Motor neuron (in vitro differentiated cells): Measurements from ENCODE around the gene CDHR2. TPM values are rescaled to one million over a fixed set of nuclear protein-coding genes. Genes with fewer than 3 reads are reported as not detected.
A peak's percentile ranks its signal among the peaks of the same experiment; 100 is the strongest.
"Not testable (repeated sequence)": the region's sequence is repeated elsewhere in the genome, so short reads cannot be mapped to it uniquely, and the experiment has no call there.

ENCODE experiments used
- ATAC-seq, 8 experiments: fragments of 200-7000 bp; cut with Tn5 transposase; replicated peaks in 6 of 8; 2 replicates each; pipeline ENCODE4 v1.8.0; 2021; ENCODE audit warnings: mild to moderate bottlenecking in 8 of 8, moderate library complexity in 8 of 8
- H3K27ac ChIP-seq, 2 donors: fragments of 250-450 bp; sonication (Bioruptor Pico); 2 replicates each; pipeline ENCODE4 v1.9.0; 2021; ENCODE audit warnings: antibody characterized with exemption in 2 of 2, mild to moderate bottlenecking in 2 of 2, moderate library complexity in 1 of 2
- H3K4me1 ChIP-seq, 2 donors: fragments of 250-450 bp; sonication (Bioruptor Pico); replicated peaks in 1 of 2; 2 replicates each; pipeline ENCODE4 v1.6.1; 2021; ENCODE audit warnings: antibody characterized with exemption in 2 of 2, mild to moderate bottlenecking in 2 of 2, moderate library complexity in 1 of 2
- H3K4me3 ChIP-seq, 5 donors: fragments of 250-450 bp; sonication (Bioruptor Pico); 2 replicates each; pipeline ENCODE4 v1.9.0; 2021; ENCODE audit warnings: antibody characterized with exemption in 5 of 5, mild to moderate bottlenecking in 5 of 5, moderate library complexity in 4 of 5
- WGBS, 10 experiments: fragments of 450-650 bp; shearing (Covaris generic); methylation state at CpG; one replicate each; pipeline ENCODE4 v1.0.0; 2022; 5-methylcytosine and 5-hydroxymethylcytosine counted together
- in situ Hi-C, 9 experiments: fragments of 400-800 bp; cut with MboI; loops; one replicate each; pipeline ENCODE4 v1.15.0; 2021; ENCODE audit warnings: low sequenced_read_pairs in 9 of 9, low pct_unique_long_range_greater_than_20kb in 2 of 9; ENCODE audit not compliant: unreplicated experiment in 9 of 9
- total RNA-seq, 8 experiments: library from RNA; unstranded; fragments of 300-600 nt; gene quantifications; 2 replicates each; pipeline versions ENCODE4 v1.2.3 to v1.2.4, GENCODE V29; 2022

Gene CDHR2
- total RNA-seq, 8 experiments from 2014 or later, result 0.05 to 0.96 (median 0.60) TPM; not detected in 1

DNA sequence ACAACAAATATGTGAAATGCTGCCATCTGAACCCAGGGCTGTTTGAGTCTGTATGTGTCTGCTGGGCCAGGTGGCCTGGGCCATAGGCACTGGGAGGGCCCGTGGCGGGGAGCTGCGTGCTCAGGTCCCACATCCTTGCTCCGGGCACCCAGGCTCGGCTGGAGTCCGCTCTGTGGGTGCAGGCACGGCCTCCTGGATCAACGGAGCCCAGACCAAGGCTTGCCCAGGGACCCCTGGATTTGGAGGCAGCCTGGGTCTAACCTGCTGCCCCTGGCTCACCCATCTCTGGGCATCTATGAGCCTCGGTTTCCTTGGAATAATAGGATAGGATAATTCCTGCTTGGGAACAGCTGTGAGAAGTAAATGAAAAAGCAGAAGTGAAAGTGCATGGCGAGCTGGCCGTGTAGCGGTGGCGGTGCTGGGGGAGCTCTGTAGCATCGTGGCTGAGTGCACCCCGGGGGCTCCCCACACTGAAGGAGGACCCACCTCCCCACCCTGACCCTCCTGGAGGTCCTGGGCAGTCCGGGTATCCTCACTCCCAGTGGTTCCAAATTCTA lies 1.2 kb downstream of the CDHR2 start:
- no peak for ATAC-seq
- WGBS, 10 experiments, result 20 to 84% (median 80%) methylated on average over 3 to 10 of the region's 16 CpGs; no CpG with 5 or more reads in 6 of the 10 experiments
- Histone ChIP-seq H3K4me1 (peaks cover 17 to 28% of the 10 kb centered on the region in 2 donors), H3K4me3 (no peak overlapping the region), H3K27ac (no peak overlapping the region)
- in situ Hi-C loops, result no loop called here

DNA sequence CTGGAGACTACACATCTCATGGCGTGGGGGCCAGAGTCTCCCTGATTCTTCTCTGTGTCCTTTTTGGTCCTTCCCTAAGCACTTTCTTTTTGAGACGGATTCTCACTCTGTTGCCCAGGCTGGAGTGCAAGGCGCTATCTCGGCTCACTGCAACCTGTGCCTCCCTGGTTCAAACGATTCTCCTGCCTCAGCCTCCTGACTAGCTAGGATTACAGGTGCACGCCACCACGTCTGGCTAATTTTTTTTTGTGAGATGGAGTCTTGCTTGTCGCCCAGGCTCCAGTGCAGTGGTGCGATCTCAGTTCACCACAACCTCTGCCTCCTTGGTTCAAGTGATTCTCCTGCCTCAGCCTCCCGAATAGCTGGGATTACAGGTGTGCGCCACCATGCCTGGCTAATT lies 1.8 kb downstream of the CDHR2 start:
- WGBS, 10 experiments, result 50 to 100% (median 83%) methylated on average over 1 to 9 of the region's 11 CpGs; no CpG with 5 or more reads in 3 of the 10 experiments
- in situ Hi-C loops, H3K4me3 ChIP-seq, H3K27ac ChIP-seq, ATAC-seq: not testable (repeated sequence)
- peaks cover 17 to 28% of the 10 kb centered on the region in 2 donors for H3K4me1 ChIP-seq

DNA sequence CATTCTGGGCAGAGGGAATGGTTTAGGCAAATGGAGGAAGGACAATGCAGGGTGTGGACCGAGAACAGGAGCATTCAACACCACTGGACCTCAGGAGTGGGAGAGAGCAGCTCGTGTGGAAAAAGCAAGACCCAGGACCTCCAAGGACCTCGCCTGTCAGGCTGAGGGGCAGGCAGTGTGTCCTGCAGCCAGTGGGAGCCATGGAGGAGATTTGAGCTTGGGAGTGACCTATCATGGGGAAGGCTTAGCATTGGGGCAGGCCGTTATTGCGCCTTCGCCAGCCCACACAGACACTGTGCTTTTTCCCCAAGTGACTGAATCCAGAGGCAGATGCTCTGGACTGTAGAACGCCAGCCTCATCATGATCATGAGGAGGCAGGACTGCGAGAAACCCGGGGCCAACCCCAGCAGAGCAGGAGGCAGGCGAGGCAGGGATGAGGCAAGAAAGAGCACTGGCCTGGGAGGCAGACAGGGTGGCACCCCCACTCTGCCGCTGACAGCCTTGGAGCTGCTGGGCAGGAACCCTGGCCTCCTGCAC lies 3.3 kb downstream of the CDHR2 start:
- in situ Hi-C loops, result no loop called here
- Histone ChIP-seq H3K4me1 (peaks cover 17 to 28% of the 10 kb centered on the region in 2 donors), H3K4me3 (no peak overlapping the region), H3K27ac (peak overlapping the region in 1 of 2 donors; percentile 52)
- 40 to 100% (median 67%) methylated on average over 1 to 6 of the region's 11 CpGs; no CpG with 5 or more reads in 3 of the 10 experiments for WGBS, 10 experiments
- ATAC-seq, result peak in 1 of 8 experiments; percentile 3

DNA sequence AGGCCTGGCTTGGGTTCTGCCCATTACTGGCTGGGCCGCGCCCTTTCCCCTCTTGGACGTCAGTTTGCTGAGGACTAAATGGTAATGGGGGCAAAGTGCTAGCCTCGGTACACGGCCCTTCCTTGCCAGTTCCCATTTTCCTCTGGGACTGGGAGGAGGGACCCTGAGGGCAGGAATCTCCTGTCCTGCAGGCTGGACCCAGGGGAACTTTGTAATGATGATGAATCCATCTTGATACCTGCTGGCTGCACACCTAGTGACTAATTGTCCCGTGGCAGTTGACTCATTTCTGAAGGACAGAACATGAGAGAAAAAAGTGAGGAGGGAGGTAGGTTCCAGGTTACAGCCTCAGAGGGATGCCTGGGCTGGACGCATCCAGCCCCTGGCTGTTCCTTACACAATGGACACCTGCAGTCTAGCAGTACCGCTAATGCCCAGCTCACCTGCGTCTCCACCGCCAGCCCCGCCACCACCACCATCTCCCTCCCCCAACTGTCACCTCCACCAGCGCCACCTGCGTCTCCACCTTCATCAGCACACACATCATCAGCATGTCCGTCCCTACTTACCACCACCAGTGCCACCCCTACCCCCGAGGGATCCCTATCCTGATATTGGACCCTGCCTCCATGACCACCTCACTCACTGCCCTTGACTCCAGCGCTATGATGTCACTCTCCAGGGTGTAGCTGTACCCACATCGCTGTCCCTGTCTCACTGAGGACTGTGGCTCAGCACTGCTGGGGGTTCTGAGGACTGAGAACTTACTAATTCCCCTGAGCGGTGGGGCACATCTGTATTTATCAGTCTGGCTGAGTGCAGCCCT lies 4.3 kb downstream of the CDHR2 start:
- WGBS, 10 experiments, result 33 to 88% (median 70%) methylated on average over 1 to 6 of the region's 18 CpGs; no CpG with 5 or more reads in 5 of the 10 experiments
- Histone ChIP-seq H3K4me1 (peaks cover 17 to 28% of the 10 kb centered on the region in 2 donors), H3K27ac (peak overlapping the region; percentile 40 to 52), H3K4me3 (no peak overlapping the region)
- in situ Hi-C loops, result no loop called here
- peak in 5 of 8 experiments; percentile 5 to 19 (median 12) for ATAC-seq

DNA sequence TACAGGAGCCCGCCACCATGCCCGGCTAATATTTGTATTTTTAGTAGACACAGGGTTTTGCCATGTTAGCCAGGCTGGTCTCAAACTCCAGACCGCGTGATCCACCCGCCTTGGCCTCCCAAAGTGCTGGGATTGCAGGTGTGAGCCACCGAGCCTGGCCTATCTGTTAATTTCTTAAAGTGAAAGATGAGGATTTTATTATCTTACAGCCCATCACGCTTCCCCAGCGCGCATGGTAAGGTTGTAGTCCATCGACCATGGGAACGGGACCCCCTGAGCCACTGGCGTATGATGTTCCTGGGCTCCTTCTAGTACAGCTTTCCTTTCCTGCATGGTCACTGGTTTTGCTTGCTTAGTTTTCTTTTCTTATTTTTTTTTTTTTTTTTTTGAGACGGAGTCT lies 8.7 kb downstream of the CDHR2 start:
- no peak for ATAC-seq
- Histone ChIP-seq H3K4me1 (peaks cover 12 to 14% of the 10 kb centered on the region in 2 donors), H3K27ac (no peak overlapping the region), H3K4me3 (no peak overlapping the region)
- 75 to 100% (median 91%) methylated on average over 2 to 11 of the region's 13 CpGs; no CpG with 5 or more reads in 3 of the 10 experiments for WGBS, 10 experiments
- in situ Hi-C loops, result no loop called here

DNA sequence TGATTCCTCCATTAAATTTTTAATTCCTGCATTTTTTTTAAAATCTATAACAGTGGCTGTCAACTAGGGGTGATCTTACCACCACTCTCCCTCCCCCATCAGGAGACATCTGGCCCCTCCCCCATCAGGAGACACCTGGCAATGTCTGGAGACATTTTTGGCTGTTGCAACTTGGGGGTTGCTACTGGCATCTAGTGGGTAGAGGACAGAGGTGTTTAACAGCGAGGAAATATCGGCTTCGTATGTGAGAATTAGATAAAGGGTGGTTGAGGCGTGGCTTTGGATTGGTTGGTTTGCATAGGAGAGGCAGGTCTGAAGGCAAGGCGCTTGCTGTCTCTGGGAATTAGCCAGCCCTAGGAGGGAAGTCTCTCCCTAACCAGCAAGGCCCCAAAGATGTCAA lies 10.5 kb downstream of the CDHR2 start:
- in situ Hi-C loops, result no loop called here
- Histone ChIP-seq H3K4me1 (no peaks in the 10 kb centered on the region), H3K4me3 (no peak overlapping the region), H3K27ac (no peak overlapping the region)
- WGBS, 10 experiments, result 47 to 78% (median 63%) methylated on average over 1 to 4 of the region's 5 CpGs; no CpG with 5 or more reads in 4 of the 10 experiments
- no peak for ATAC-seq

DNA sequence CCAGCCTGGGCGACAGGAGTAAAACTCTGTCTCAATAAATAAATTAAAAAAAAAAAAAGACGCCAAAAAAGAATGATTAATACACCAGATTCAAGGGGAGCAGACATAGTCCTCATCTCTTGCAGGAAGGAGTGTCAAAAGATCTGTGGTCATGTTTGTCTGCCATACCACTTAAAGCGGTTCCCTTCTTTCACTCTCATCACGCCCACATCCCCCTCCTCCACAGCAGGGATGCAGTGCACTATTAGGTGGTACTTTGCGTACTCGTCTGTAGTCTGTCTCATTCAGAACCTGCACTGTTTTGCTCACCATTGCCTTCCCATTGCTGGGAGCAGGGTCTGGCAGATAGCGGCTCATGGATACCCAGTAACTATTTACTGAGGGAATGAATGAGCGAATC lies 11.2 kb downstream of the CDHR2 start:
- Histone ChIP-seq H3K4me3 (no peak overlapping the region), H3K4me1 (no peaks in the 10 kb centered on the region), H3K27ac (no peak overlapping the region)
- 0 to 100% (median 65%) methylated on average over 1 to 8 of the region's 8 CpGs; no CpG with 5 or more reads in 2 of the 10 experiments for WGBS, 10 experiments
- no peak for ATAC-seq
- in situ Hi-C loops, result no loop called here

DNA sequence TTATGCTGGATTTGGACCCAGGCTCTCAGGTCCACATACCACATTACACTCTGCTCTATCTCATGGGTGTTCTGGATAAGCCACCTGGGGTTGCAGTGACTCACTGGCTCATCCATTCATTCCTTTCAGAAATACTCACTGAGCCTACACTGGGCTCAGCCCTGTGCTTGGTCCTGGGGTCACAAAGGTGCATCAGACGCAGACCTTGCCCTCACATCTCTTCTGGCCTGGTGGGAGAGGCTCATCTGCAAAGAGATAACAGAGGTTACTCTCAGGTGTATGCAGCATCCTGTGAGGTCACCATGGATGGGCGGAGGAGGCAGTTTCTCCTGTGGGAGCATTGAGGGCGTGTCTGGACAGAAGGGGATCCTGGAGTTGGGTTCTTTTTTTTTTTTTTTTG lies 12.1 kb downstream of the CDHR2 start:
- 79 to 100% (median 100%) methylated on average over 1 to 2 of the region's 3 CpGs; no CpG with 5 or more reads in 6 of the 10 experiments for WGBS, 10 experiments
- Histone ChIP-seq H3K4me3 (no peak overlapping the region), H3K27ac (no peak overlapping the region), H3K4me1 (no peaks in the 10 kb centered on the region)
- ATAC-seq, result no peak
- in situ Hi-C loops, result no loop called here

DNA sequence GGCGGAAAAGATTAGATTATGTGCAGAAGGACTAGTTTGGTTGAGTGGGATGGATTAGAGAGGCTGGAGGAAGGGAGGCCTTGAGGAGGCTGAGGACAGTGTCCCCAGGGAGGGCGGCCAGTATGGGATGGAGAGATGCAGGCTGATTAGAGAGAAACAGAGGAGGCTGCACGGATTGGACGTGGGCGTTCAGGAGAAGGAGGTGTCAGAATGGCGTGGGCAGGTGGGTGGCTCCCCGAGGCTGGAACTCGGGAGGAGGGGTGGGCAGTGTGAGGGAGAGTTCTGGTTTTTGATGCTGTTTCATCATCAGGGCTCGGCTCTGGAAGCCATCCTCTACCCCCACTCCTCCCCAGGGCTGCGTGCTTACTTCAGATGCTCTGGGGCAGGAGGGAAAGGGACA lies 13.0 kb downstream of the CDHR2 start:
- ATAC-seq, result peak in 6 of 8 experiments; percentile 16 to 52 (median 40)
- no peak overlapping the region for H3K27ac ChIP-seq
- no peaks in the 10 kb centered on the region for H3K4me1 ChIP-seq
- H3K4me3 ChIP-seq, result no peak overlapping the region
- WGBS, 10 experiments, result 16 to 100% (median 33%) methylated on average over 1 to 5 of the region's 10 CpGs; no CpG with 5 or more reads in 6 of the 10 experiments
- in situ Hi-C loops, result no loop called here

DNA sequence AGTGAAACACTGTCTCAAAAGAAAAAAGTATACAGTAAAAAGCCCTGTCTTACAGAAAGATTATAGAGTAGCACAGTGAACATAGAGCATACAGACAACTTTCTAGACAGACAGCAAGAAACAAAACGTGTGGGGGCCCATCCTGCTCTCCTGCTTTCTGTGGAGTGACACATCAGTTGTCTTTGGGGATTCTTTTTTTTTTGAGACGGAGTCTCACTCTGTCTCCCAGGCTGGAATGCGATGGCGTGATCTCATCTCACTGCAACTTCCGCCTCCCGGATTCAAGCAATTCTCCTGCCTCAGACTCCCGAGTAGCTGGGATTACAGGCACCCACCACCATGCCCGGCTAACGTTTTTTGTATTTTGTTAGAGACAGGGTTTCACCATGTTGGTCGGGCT lies 14.9 kb downstream of the CDHR2 start:
- no peak for ATAC-seq
- Histone ChIP-seq H3K27ac (no peak overlapping the region), H3K4me3 (no peak overlapping the region), H3K4me1 (no peaks in the 10 kb centered on the region)
- WGBS, 10 experiments, result 20 to 80% (median 67%) methylated on average over 1 to 7 of the region's 10 CpGs; no CpG with 5 or more reads in 3 of the 10 experiments
- in situ Hi-C loops, result no loop called here

DNA sequence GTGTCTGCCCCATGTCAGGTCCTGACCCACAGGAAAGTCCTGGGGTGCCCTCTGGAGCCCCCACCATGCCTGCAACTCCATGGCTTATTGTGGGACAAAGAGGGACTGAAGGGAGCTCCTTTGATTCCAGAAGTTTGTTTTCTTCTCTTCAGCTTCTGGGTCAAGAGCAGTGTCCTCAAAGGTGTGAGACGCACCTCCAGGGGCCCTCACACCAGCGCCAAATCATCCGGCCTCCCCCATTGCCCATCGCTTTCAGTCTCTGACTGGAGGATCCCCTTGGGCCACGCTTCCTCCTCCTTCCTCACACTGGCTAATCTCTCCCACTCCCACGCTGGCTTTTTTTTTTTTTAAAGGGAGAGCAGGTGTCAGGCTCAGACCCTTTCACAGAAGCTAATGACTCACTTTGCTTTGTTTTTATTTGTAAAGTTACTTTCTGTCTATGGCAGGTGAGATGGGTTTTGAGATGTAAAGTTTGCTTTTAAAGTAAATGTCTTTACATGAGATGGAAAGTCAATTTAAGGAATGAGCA lies 16.7 kb downstream of the CDHR2 start:
- in situ Hi-C loops, result no loop called here
- 30 to 100% (median 79%) methylated on average over 1 to 5 of the region's 6 CpGs; no CpG with 5 or more reads in 3 of the 10 experiments for WGBS, 10 experiments
- Histone ChIP-seq H3K27ac (no peak overlapping the region), H3K4me3 (no peak overlapping the region), H3K4me1 (no peaks in the 10 kb centered on the region)
- ATAC-seq, result no peak

DNA sequence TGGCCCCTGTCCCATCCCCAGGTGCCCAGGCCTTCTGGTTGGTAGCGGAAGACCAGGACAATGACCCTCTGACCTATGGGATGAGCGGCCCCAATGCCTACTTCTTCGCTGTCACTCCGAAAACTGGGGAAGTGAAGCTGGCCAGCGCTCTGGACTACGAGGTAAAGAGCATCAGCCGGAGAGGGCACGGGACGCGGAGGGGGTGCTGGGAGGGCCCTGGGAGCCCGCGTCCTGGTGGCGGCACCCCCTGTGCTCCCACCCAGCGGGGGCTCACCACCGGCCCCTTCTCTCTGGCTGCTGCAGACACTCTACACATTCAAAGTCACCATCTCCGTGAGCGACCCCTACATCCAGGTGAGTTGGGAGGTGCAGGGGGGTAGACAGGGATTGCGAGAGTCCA lies 19.5 kb downstream of the CDHR2 start:
- H3K27ac ChIP-seq, result no peak overlapping the region
- in situ Hi-C loops, result no loop called here
- no peaks in the 10 kb centered on the region for H3K4me1 ChIP-seq
- 43 to 100% (median 86%) methylated on average over 1 to 10 of the region's 18 CpGs; no CpG with 5 or more reads in 2 of the 10 experiments for WGBS, 10 experiments
- ATAC-seq, result no peak
- no peak overlapping the region for H3K4me3 ChIP-seq

DNA sequence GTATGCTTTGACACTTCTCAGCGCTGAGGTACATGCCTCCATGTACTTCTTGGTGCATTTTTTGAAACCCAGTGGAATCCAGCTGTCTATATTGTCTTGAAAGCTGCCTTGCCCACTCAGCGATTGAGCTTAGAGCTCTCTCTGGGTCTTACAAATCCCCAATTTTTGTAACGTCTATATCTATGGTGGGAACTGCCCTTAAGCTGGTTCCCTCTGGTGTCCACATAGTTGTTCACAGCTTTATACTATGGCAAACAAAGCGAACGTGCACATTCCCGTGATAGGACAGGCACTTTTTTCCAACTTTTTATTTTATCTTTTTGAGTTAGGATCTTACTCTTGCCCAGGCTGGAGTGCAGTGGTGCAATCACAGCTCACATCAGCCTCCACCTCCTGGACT lies 20.9 kb downstream of the CDHR2 start:
- WGBS, 10 experiments, result 27 to 91% (median 72%) methylated on average over 2 to 6 of the region's 6 CpGs; no CpG with 5 or more reads in 1 of the 10 experiments
- no peak for ATAC-seq

More for the DNA sequence above, 20.9 kb downstream of the CDHR2 start:
- Histone ChIP-seq H3K27ac (no peak overlapping the region), H3K4me3 (no peak overlapping the region), H3K4me1 (no peaks in the 10 kb centered on the region)
- in situ Hi-C loops, result no loop called here
